ENCODE data around the gene ITIH1. TPM values are rescaled to one million over a fixed set of nuclear protein-coding genes. Genes with fewer than 3 reads are reported as not detected.
"Not testable (repeated sequence)": the region's sequence is repeated elsewhere in the genome, so short reads cannot be mapped to it uniquely, and the experiment has no call there.

Gene ITIH1, protein sequence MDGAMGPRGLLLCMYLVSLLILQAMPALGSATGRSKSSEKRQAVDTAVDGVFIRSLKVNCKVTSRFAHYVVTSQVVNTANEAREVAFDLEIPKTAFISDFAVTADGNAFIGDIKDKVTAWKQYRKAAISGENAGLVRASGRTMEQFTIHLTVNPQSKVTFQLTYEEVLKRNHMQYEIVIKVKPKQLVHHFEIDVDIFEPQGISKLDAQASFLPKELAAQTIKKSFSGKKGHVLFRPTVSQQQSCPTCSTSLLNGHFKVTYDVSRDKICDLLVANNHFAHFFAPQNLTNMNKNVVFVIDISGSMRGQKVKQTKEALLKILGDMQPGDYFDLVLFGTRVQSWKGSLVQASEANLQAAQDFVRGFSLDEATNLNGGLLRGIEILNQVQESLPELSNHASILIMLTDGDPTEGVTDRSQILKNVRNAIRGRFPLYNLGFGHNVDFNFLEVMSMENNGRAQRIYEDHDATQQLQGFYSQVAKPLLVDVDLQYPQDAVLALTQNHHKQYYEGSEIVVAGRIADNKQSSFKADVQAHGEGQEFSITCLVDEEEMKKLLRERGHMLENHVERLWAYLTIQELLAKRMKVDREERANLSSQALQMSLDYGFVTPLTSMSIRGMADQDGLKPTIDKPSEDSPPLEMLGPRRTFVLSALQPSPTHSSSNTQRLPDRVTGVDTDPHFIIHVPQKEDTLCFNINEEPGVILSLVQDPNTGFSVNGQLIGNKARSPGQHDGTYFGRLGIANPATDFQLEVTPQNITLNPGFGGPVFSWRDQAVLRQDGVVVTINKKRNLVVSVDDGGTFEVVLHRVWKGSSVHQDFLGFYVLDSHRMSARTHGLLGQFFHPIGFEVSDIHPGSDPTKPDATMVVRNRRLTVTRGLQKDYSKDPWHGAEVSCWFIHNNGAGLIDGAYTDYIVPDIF
- under 1 TPM in 1 of 3 donors, not detected in 2; 0.28 TPM for polyA plus RNA-seq (ENCODE audit: insufficient read length in 3 of 3)
- long read RNA-seq, donor 1 = 0 reads
- long read RNA-seq, donor 2 = 0 reads
- long read RNA-seq, donor 3, partial matches to known transcripts = 0 of 2 reads
- long read RNA-seq, donor 3, other reads (novel, unspliced or antisense) = 0 of 2 reads
- long read RNA-seq, donor 4 = 0 reads
- long read RNA-seq, donor 5 = 0 reads
- long read RNA-seq, donor 6 = 0 reads
- long read RNA-seq, donor 7 = 0 reads
- long read RNA-seq, donor 8 = 0 reads
- long read RNA-seq, donor 9 = 0 reads
- long read RNA-seq, donor 10 = 0 reads
- long read RNA-seq, donor 11 = 0 reads
- long read RNA-seq, donor 12 = 0 reads
- long read RNA-seq, donor 13 = 0 reads
- long read RNA-seq, donor 14 = 0 reads
- long read RNA-seq, donor 15 = 0 reads
- long read RNA-seq, donor 16 = 0 reads

GRCh38 chr3:52777127-52777958, at the start of gene ITIH1:
ITIH1 (plus strand) TSS chr3:52777599; CDS start chr3:52777616, 17 bp downstream.
- no peak for DNase-seq (ENCODE audit: extremely low read depth in 1 of 11, low read depth in 9 of 11, low spot score in 4 of 11)

GRCh38 chr3:52728753-52729152, 48.6 kb upstream of the ITIH1 start:
- DNase-seq (ENCODE audit: extremely low read depth in 1 of 11, low read depth in 9 of 11, low spot score in 4 of 11) = not testable (repeated sequence)

GRCh38 chr3:52730681-52731080, 46.7 kb upstream of the ITIH1 start:
- no peak for DNase-seq (ENCODE audit: extremely low read depth in 1 of 11, low read depth in 9 of 11, low spot score in 4 of 11)

- DNase-seq (ENCODE audit: extremely low read depth in 1 of 11, low read depth in 9 of 11, low spot score in 4 of 11) = no peak
These were observed 45.8 kb upstream of the ITIH1 start for GRCh38 chr3:52731590-52731989.

DNA sequence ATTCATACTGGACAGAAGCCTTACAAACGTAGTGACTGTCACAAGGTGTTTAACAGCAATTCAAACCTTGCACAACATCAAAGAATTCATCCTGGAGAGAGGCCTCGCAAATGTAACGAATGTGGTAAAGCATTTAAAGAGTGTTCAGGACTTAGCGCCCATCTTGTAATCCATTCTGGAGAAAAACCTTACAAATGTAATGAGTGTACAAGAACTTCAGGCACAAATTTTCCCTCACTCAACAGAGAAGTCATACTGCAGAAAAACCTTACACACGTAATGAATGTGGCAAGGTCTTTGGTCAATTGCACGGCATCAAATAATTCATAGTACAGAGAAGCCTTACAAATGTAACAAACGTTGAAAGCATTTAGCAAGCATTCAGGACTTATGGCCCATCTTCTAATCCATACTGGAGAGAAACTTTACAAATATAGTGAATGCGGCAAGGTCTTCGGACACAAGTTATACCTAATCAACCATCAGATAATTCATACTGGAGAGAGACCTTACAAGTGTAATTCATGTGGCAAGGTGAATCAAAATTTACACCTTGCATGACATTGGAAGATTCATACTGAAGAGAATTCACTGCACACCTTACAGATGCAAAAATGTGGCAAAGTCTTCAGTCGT, 44.0 kb upstream of the ITIH1 start:
- no peak for DNase-seq (ENCODE audit: extremely low read depth in 1 of 11, low read depth in 9 of 11, low spot score in 4 of 11)

DNA sequence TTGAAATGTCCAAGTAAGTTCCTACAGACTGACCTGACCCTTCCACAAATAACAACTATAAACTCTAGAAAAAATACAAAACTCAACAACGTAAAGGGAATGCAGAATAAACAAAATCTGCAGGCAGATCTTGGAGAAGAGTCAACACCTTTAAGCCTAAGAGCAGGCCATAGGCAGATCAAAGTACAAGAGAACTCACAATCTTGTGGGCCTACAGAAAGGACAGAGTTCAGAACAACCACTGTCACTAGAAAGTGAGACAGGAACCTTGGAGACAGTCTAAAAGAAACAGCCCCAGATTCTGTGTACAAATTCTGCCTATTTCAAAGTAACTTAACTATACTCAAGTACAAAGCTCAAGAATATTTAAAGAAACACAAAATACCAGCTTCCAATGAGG, 37.7 kb upstream of the ITIH1 start:
- DNase-seq (ENCODE audit: extremely low read depth in 1 of 11, low read depth in 9 of 11, low spot score in 4 of 11) = no peak

GRCh38 chr3:52742418-52743041, 34.9 kb upstream of the ITIH1 start:
- DNase-seq (ENCODE audit: extremely low read depth in 1 of 11, low read depth in 9 of 11, low spot score in 4 of 11) = peak in 6 of 11 donors; percentile 1 to 18 (median 6)

- DNase-seq (ENCODE audit: extremely low read depth in 1 of 11, low read depth in 9 of 11, low spot score in 4 of 11) = no peak
These were observed 34.2 kb upstream of the ITIH1 start for GRCh38 chr3:52743152-52743551.

GRCh38 chr3:52743721-52744120, 33.7 kb upstream of the ITIH1 start:
- no peak for DNase-seq (ENCODE audit: extremely low read depth in 1 of 11, low read depth in 9 of 11, low spot score in 4 of 11)

GRCh38 chr3:52752045-52752660, 25.2 kb upstream of the ITIH1 start:
- no peak for DNase-seq (ENCODE audit: extremely low read depth in 1 of 11, low read depth in 9 of 11, low spot score in 4 of 11)

DNA sequence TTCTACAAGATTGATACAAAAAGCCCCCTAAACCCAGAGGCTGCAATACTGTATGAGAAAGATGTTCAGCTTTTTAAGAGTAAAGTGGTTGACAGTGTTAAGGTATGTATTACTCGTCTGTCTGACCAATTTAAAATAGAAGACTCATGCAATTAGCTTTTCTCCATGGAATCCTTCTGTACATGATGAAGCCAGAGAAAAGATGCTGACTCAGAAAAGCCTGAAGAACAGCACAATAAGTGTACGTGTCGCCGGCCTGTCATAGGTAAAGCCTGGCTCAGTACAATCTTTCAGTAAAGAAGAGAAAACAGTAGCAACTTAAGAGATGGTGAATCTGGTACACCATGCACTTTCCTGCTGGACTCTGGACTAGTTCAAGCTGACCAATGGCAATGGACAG, 23.0 kb upstream of the ITIH1 start:
- DNase-seq (ENCODE audit: extremely low read depth in 1 of 11, low read depth in 9 of 11, low spot score in 4 of 11) = no peak

GRCh38 chr3:52756141-52756540, 21.3 kb upstream of the ITIH1 start:
- no peak for DNase-seq (ENCODE audit: extremely low read depth in 1 of 11, low read depth in 9 of 11, low spot score in 4 of 11)

DNA sequence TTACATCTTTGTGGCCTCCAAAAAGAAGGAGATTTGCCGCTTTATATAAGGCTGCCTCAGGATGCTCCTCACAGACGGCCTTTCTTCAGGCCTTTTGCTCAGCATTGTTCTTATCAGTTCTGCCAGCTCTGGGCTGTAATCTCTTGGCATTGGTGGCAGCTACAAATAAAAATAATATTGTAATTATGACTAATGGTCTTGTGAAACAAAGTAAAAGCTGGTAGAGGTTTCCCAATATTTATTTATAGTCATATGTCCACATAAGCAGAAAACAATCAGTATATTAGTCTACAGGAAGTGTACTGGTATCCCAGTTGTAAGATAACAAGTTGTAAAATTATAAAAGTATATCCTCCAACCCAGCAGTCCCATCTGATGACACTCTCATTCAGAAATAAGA, 13.9 kb upstream of the ITIH1 start:
- no peak for DNase-seq (ENCODE audit: extremely low read depth in 1 of 11, low read depth in 9 of 11, low spot score in 4 of 11)

GRCh38 chr3:52769786-52770455, 7.5 kb upstream of the ITIH1 start:
- DNase-seq (ENCODE audit: extremely low read depth in 1 of 11, low read depth in 9 of 11, low spot score in 4 of 11) = peak in 3 of 11 donors; percentile 0 to 6 (median 3)

GRCh38 chr3:52770496-52771333, 6.7 kb upstream of the ITIH1 start, which contains the start of gene NEK4:
NEK4 (minus strand) TSS chr3:52770940; CDS start chr3:52770746, 194 bp downstream.
- peak; percentile 71 to 92 (median 87) for DNase-seq (ENCODE audit: extremely low read depth in 1 of 11, low read depth in 9 of 11, low spot score in 4 of 11)

- DNase-seq (ENCODE audit: extremely low read depth in 1 of 11, low read depth in 9 of 11, low spot score in 4 of 11) = no peak
These were observed 6.1 kb upstream of the ITIH1 start for GRCh38 chr3:52771334-52771681.
